ENCODE data around the gene BTBD7. TPM values are rescaled to one million over a fixed set of nuclear protein-coding genes. Genes with fewer than 3 reads are reported as not detected.
A peak's percentile ranks its signal among the peaks of the same experiment; 100 is the strongest.

BTBD7 gene
- total RNA-seq, 2 donors from 2014 or later = 21.9 to 30.5 TPM

GRCh38 chr14:93333631-93334103 lies 831 bp upstream of the BTBD7 start:
- Histone ChIP-seq H3K27me3 (replicated peaks; ENCODE audit: insufficient read depth) (no peaks in the 10 kb centered on the region), H3K4me1 (ENCODE audit: control insufficient read depth in 1 of 2, low read depth in 2 of 2) (peaks cover 0 to 36% of the 10 kb centered on the region in 2 donors), H3K4me3 (peak overlapping the region; percentile 77), H3K36me3 (no peaks in the 10 kb centered on the region), H3K27ac (peak overlapping the region; percentile 66 to 88), H3K9me3 (no peaks in the 10 kb centered on the region)
- TF ChIP-seq CTCF (IDR thresholded peaks at IDR 0.05) = no peak
- no peak for DNase-seq (ENCODE audit: low spot score)
- no peak for ATAC-seq (ENCODE audit: insufficient number of reproducible peaks, low FRiP score, low read depth)

- TF ChIP-seq CTCF (IDR thresholded peaks at IDR 0.05) = no peak
Observed at GRCh38 chr14:93332397-93332852, 411 bp downstream of the BTBD7 start.

GRCh38 chr14:93331728-93332396 lies 974 bp downstream of the BTBD7 start:
- Histone ChIP-seq H3K27ac (peak overlapping the region; percentile 88 to 92), H3K27me3 (replicated peaks; ENCODE audit: insufficient read depth) (no peaks in the 10 kb centered on the region), H3K4me1 (ENCODE audit: control insufficient read depth in 1 of 2, low read depth in 2 of 2) (peaks cover 0 to 36% of the 10 kb centered on the region in 2 donors), H3K36me3 (no peaks in the 10 kb centered on the region), H3K4me3 (peak overlapping the region; percentile 77), H3K9me3 (no peaks in the 10 kb centered on the region)
- DNase-seq (ENCODE audit: low spot score) (no peak), ATAC-seq (ENCODE audit: insufficient number of reproducible peaks, low FRiP score, low read depth) (no peak)
- no peak for TF ChIP-seq CTCF (IDR thresholded peaks at IDR 0.05)

More at GRCh38 chr14:93332397-93332852, 411 bp downstream of the BTBD7 start:
- peak; percentile 38 for ATAC-seq (ENCODE audit: insufficient number of reproducible peaks, low FRiP score, low read depth)
- Histone ChIP-seq H3K4me3 (peak overlapping the region; percentile 77), H3K36me3 (no peaks in the 10 kb centered on the region), H3K9me3 (no peaks in the 10 kb centered on the region), H3K27me3 (replicated peaks; ENCODE audit: insufficient read depth) (no peaks in the 10 kb centered on the region), H3K4me1 (ENCODE audit: control insufficient read depth in 1 of 2, low read depth in 2 of 2) (peaks cover 0 to 36% of the 10 kb centered on the region in 2 donors), H3K27ac (peak overlapping the region; percentile 88 to 92)
- DNase-seq (ENCODE audit: low spot score) = no peak

GRCh38 chr14:93331002-93331727 lies 1.7 kb downstream of the BTBD7 start:
- no peak for DNase-seq (ENCODE audit: low spot score)
- no peaks in the 10 kb centered on the region for H3K27me3 ChIP-seq (replicated peaks; ENCODE audit: insufficient read depth)
- H3K4me1 ChIP-seq (ENCODE audit: control insufficient read depth in 1 of 2, low read depth in 2 of 2) = peaks cover 0 to 36% of the 10 kb centered on the region in 2 donors
- ATAC-seq (ENCODE audit: insufficient number of reproducible peaks, low FRiP score, low read depth) = no peak
- H3K4me3 ChIP-seq = peak overlapping the region; percentile 77
- H3K36me3 ChIP-seq = no peaks in the 10 kb centered on the region
- H3K27ac ChIP-seq = peak overlapping the region in 1 of 2 donors; percentile 88
- no peaks in the 10 kb centered on the region for H3K9me3 ChIP-seq
- no peak for TF ChIP-seq CTCF (IDR thresholded peaks at IDR 0.05)

GRCh38 chr14:93330609-93331000 lies 2.2 kb downstream of the BTBD7 start:
- ATAC-seq (ENCODE audit: insufficient number of reproducible peaks, low FRiP score, low read depth) = no peak
- Histone ChIP-seq H3K9me3 (no peaks in the 10 kb centered on the region), H3K36me3 (no peaks in the 10 kb centered on the region), H3K27ac (no peak overlapping the region), H3K27me3 (replicated peaks; ENCODE audit: insufficient read depth) (no peaks in the 10 kb centered on the region), H3K4me1 (ENCODE audit: control insufficient read depth in 1 of 2, low read depth in 2 of 2) (peaks cover 0 to 36% of the 10 kb centered on the region in 2 donors), H3K4me3 (no peak overlapping the region)
- no peak for TF ChIP-seq CTCF (IDR thresholded peaks at IDR 0.05)
- no peak for DNase-seq (ENCODE audit: low spot score)

Measured in thoracic aorta (tissue), 2 donors.